Endothelial cell of umbilical vein (primary cell): ENCODE measurements around the gene ZNF74. TPM values are rescaled to one million over a fixed set of nuclear protein-coding genes. Genes with fewer than 3 reads are reported as not detected.

Source experiments
- BruUV-seq: library from RNA; stranded (reverse); fragments of 400-500 nt; replicated peaks from 2 replicates; lab custom pipeline; 2021; lab: Mats Ljungman, UMichigan
- CTCF ChIA-PET: fragments of 300-600, 350-600 bp; sonication (Branson Sonifier 250); formaldehyde crosslinking; loops from one replicate; lab custom pipeline; 2021; ENCODE audit warnings: antibody characterized with exemption, inconsistent platforms; lab: Charles Lee
- POLR2A ChIA-PET: fragments of 300-600, 350-600 bp; sonication (Branson Sonifier 250); formaldehyde crosslinking; loops from one replicate; lab custom pipeline; 2021; ENCODE audit warnings: antibody characterized with exemption, inconsistent platforms; lab: Charles Lee
- DNase-seq: peaks from one replicate; pipeline ENCODE4 v3.0.0-alpha.2; 2011; ENCODE audit warnings: low read depth, low spot score
- FAIRE-seq: peaks from 2 replicates; lab custom pipeline; 2011; peaks lifted over from hg19 to GRCh38; lab: Jason Lieb, UNC
- H2AFZ ChIP-seq: 2 replicates; pipeline ENCODE4 v1.6.0; 2012; ENCODE audit warnings: low read depth, low read length, control low read depth, inconsistent platforms
- H3K27ac ChIP-seq: 2 replicates; pipeline ENCODE4 v1.5.1; 2011; ENCODE audit warnings: low read depth, mild to moderate bottlenecking, control low read depth, low read length, moderate library complexity; ENCODE audit not compliant: insufficient read depth
- H3K27me3 ChIP-seq, 2 experiments: 2 replicates each; pipeline versions ENCODE4 v1.6.0 to v1.6.1; 2011; ENCODE audit warnings: low read length in 2 of 2, mixed read lengths in 1 of 2; ENCODE audit not compliant: control insufficient read depth in 2 of 2, insufficient read depth in 2 of 2
- H3K36me3 ChIP-seq, 2 experiments: 2 replicates in 1 of 2; 3 replicates in 1 of 2; pipeline ENCODE4 v1.5.1; 2011; ENCODE audit warnings: low read length in 2 of 2, mild to moderate bottlenecking in 1 of 2, moderate library complexity in 1 of 2; ENCODE audit not compliant: control insufficient read depth in 2 of 2, insufficient read depth in 2 of 2; ENCODE audit errors: extremely low read depth in 1 of 2
- H3K4me1 ChIP-seq: 3 replicates; pipeline ENCODE4 v1.5.1; 2011; ENCODE audit warnings: mild to moderate bottlenecking, low read length; ENCODE audit not compliant: control insufficient read depth, insufficient read depth; ENCODE audit errors: extremely low read depth
- H3K4me2 ChIP-seq: 2 replicates; pipeline ENCODE4 v1.6.1; 2011; ENCODE audit warnings: low read length, control low read depth, mixed read lengths; ENCODE audit not compliant: insufficient read depth
- H3K4me3 ChIP-seq, 3 experiments: fragments of 200-600 bp in 1 of 3; sonication (generic), shearing (Covaris generic) in 1 of 3; replicated peaks in 1 of 3; 2 replicates each; pipeline ENCODE4 v1.5.1; 2011 to 2016; ENCODE audit warnings: control low read depth in 3 of 3, low read length in 3 of 3, mild to moderate bottlenecking in 2 of 3, inconsistent platforms in 1 of 3, low read depth in 1 of 3, moderate library complexity in 1 of 3; ENCODE audit not compliant: insufficient read depth in 1 of 3
- H3K79me2 ChIP-seq: 2 replicates; pipeline ENCODE4 v1.6.0; 2012; ENCODE audit warnings: low read length, inconsistent platforms; ENCODE audit not compliant: control insufficient read depth, insufficient read depth
- H3K9ac ChIP-seq: replicated peaks from 2 replicates; pipeline ENCODE3; 2011; ENCODE audit warnings: low read length, control low read depth; ENCODE audit not compliant: insufficient read depth; ENCODE audit errors: extremely low read depth
- H3K9me1 ChIP-seq: replicated peaks from 3 replicates; pipeline ENCODE4 v1.6.0; 2011; ENCODE audit warnings: mild to moderate bottlenecking, low read length; ENCODE audit not compliant: control insufficient read depth, insufficient read depth; ENCODE audit errors: extremely low read depth
- H3K9me3 ChIP-seq: replicated peaks from 2 replicates; pipeline ENCODE4 v1.5.1; 2012; ENCODE audit warnings: low read length, inconsistent platforms; ENCODE audit not compliant: control insufficient read depth, insufficient read depth
- H4K20me1 ChIP-seq: replicated peaks from 2 replicates; pipeline ENCODE3; 2011; ENCODE audit warnings: mild to moderate bottlenecking, low read length; ENCODE audit not compliant: control insufficient read depth, insufficient read depth; ENCODE audit errors: extremely low read depth
- EZH2 ChIP-seq: IDR thresholded peaks from 2 replicates; pipeline ENCODE4 v1.6.1; 2012; ENCODE audit warnings: borderline replicate concordance, low read depth, mild to moderate bottlenecking, moderate library complexity, low read length, inconsistent platforms; ENCODE audit not compliant: severe bottlenecking
- FOS ChIP-seq: IDR thresholded peaks from 2 replicates; pipeline ENCODE4 v1.6.1; 2011; ENCODE audit warnings: mild to moderate bottlenecking, low read length, moderate library complexity, borderline replicate concordance; ENCODE audit not compliant: insufficient read depth
- GATA2 ChIP-seq: IDR thresholded peaks from 2 replicates; pipeline ENCODE4 v1.7.0; 2011; ENCODE audit warnings: low read depth, mild to moderate bottlenecking, moderate library complexity, mixed read lengths, low read length; ENCODE audit not compliant: insufficient read length, insufficient read depth
- JUN ChIP-seq: IDR thresholded peaks from 2 replicates; pipeline ENCODE4 v1.6.1; 2011; ENCODE audit warnings: borderline replicate concordance, low read depth; ENCODE audit not compliant: insufficient read length, insufficient read depth
- MYC ChIP-seq: IDR thresholded peaks from one replicate; pipeline ENCODE4 v1.6.1; 2011; ENCODE audit warnings: mild to moderate bottlenecking, low read depth, low read length
- POLR2A ChIP-seq: IDR thresholded peaks from 2 replicates; pipeline ENCODE4 v1.6.1; 2012; ENCODE audit warnings: low read depth, mild to moderate bottlenecking, control low read depth, low read length
- POLR2AphosphoS5 ChIP-seq: IDR thresholded peaks from 2 replicates; pipeline ENCODE4 v1.6.1; 2012; ENCODE audit warnings: low read depth, mild to moderate bottlenecking, control low read depth, low read length, moderate library complexity; ENCODE audit not compliant: insufficient read depth
- dilution Hi-C: fragments of 300-500 bp; cut with MboI; formaldehyde crosslinking; loops from one replicate; pipeline ENCODE4 v1.15.0; 2019; ENCODE audit warnings: low sequenced_read_pairs; ENCODE audit not compliant: extremely low pct_ligation_motif_present
- intact Hi-C: fragments of 100-400 bp; cut with micrococcal nuclease; formaldehyde crosslinking; loops from one replicate; pipeline ENCODE4 v1.10.0; 2022
- polyA plus RNA-seq, 4 experiments: library from polyadenylated mRNA; depleted of rRNA in 3 of 4; stranded (reverse) in 3 of 4; unstranded in 1 of 4; fragments of >200 nt; gene quantifications; 2 replicates each; pipeline versions ENCODE4 v1.2.1 to v1.2.3, GENCODE V29; 2011 to 2012; ENCODE audit warnings: missing spikeins in 1 of 4
- total RNA-seq: library from RNA; stranded (reverse); gene quantifications from 2 replicates; pipeline ENCODE4 v1.2.3, GENCODE V29; 2021
- TF ChIP-seq, protein P1 (sequence below), 2 donors: IDR thresholded peaks; 1 replicate in 1 of 2; 2 replicates in 1 of 2; pipeline ENCODE4 v1.5.1; 2011; ENCODE audit warnings: low read length in 2 of 2, mild to moderate bottlenecking in 2 of 2, moderate library complexity in 2 of 2, control low read depth in 1 of 2, inconsistent platforms in 1 of 2, low read depth in 1 of 2; ENCODE audit not compliant: insufficient read depth in 1 of 2; ENCODE audit errors: extremely low read depth in 1 of 2
- TF ChIP-seq, protein P2 (sequence below): IDR thresholded peaks from 2 replicates; pipeline ENCODE4 v1.6.1; 2011; ENCODE audit not compliant: insufficient read depth, insufficient read length

The ZNF74 gene
- total and polyA plus RNA-seq, 2 donors (not counting 3 experiments of a cell fraction or from before 2014, with no cell fraction given): 8.6 to 13.4 TPM

DNA sequence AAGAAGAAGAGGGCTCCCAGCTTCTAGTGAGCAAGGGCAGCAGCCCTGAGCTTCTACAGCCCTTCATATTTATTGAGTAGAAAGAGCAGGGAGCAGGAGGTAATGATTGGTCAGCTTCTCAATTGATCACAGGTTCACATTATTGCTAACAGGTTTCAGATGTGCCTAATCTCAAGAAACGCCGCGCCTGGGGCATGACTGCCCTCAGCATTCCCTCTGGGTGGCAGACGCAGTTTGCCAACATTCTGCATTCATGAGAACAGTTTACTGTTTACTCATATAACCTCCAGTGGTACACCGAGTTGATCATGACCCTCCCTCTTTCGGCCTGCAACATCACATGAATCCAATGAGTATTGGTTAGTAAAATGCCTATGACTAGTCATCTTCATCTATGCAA, 4.7 kb upstream of the ZNF74 start:
- Histone ChIP-seq H3K79me2 (no peaks in the 10 kb centered on the region), H3K9me3 (no peaks in the 10 kb centered on the region), H3K27ac (no peak overlapping the region), H3K27me3 (peaks cover 12 to 28% of the 10 kb centered on the region in 2 experiments), H3K9me1 (no peaks in the 10 kb centered on the region), H4K20me1 (no peaks in the 10 kb centered on the region), H2AFZ (no peak overlapping the region), H3K4me1 (no peaks in the 10 kb centered on the region), H3K4me2 (no peak overlapping the region), H3K9ac (no peak overlapping the region), H3K4me3 (no peak overlapping the region), H3K36me3 (no peaks in the 10 kb centered on the region)
- CTCF ChIA-PET: no interaction called here
- DNase-seq: no peak
- no peak for FAIRE-seq
- dilution Hi-C loops (no loop called here), intact Hi-C loops (no loop called here)
- no TSS peak for BruUV-seq
- no peak for TF ChIP-seq FOS
- TF ChIP-seq POLR2AphosphoS5: no peak
- TF ChIP-seq GATA2: no peak
- no peak for TF ChIP-seq POLR2A
- TF ChIP-seq JUN: no peak
- TF ChIP-seq MYC: no peak
- no peak for TF ChIP-seq EZH2
- TF ChIP-seq, protein P1, sequence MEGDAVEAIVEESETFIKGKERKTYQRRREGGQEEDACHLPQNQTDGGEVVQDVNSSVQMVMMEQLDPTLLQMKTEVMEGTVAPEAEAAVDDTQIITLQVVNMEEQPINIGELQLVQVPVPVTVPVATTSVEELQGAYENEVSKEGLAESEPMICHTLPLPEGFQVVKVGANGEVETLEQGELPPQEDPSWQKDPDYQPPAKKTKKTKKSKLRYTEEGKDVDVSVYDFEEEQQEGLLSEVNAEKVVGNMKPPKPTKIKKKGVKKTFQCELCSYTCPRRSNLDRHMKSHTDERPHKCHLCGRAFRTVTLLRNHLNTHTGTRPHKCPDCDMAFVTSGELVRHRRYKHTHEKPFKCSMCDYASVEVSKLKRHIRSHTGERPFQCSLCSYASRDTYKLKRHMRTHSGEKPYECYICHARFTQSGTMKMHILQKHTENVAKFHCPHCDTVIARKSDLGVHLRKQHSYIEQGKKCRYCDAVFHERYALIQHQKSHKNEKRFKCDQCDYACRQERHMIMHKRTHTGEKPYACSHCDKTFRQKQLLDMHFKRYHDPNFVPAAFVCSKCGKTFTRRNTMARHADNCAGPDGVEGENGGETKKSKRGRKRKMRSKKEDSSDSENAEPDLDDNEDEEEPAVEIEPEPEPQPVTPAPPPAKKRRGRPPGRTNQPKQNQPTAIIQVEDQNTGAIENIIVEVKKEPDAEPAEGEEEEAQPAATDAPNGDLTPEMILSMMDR (IDR thresholded peaks at IDR 0.05; ENCODE audit: extremely low read depth in 1 of 2, insufficient read depth in 1 of 2, low read depth in 1 of 2, low read length in 2 of 2): no peak
- TF ChIP-seq, protein P2, sequence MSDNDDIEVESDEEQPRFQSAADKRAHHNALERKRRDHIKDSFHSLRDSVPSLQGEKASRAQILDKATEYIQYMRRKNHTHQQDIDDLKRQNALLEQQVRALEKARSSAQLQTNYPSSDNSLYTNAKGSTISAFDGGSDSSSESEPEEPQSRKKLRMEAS: no peak
- POLR2A ChIA-PET: no interaction called here
